SK-N-SH treated with all-trans-retinoic acid at 6 μM for 48 hours (cell line): ENCODE measurements around the gene C3orf70.

Experiments
- ATAC-seq: fragments of 200-7000 bp; cut with Tn5 transposase; 3 replicates; pipeline ENCODE4 v1.9.1; 2020; ENCODE audit warnings: mild to moderate bottlenecking, moderate library complexity
- ARNTL ChIP-seq: fragments of 450-650 bp; formaldehyde crosslinking; IDR thresholded peaks from 2 replicates; pipeline ENCODE4 v1.5.0; 2020; ENCODE audit warnings: low read depth, mild to moderate bottlenecking, moderate library complexity, borderline replicate concordance
- BACH2 ChIP-seq: fragments of 250-450 bp; sonication (Bioruptor Pico); IDR thresholded peaks from 2 replicates; pipeline ENCODE4 v1.9.0; 2021; ENCODE audit warnings: mild to moderate bottlenecking, borderline replicate concordance
- CSDC2 ChIP-seq: fragments of 250-450 bp; sonication (Bioruptor Pico); IDR thresholded peaks from 2 replicates; pipeline ENCODE4 v1.5.0; 2020; ENCODE audit warnings: mild to moderate bottlenecking, moderate library complexity
- ESRRG ChIP-seq: fragments of 250-450 bp; sonication (Bioruptor Pico); IDR thresholded peaks from 2 replicates; pipeline ENCODE4 v1.6.1; 2021; ENCODE audit warnings: mild to moderate bottlenecking
- GLIS3 ChIP-seq: fragments of 250-450 bp; sonication (Bioruptor Pico); IDR thresholded peaks from 2 replicates; pipeline ENCODE4 v1.5.0; 2020; ENCODE audit warnings: mild to moderate bottlenecking, moderate library complexity
- ISL1 ChIP-seq: fragments of 250-450 bp; sonication (Bioruptor Pico); IDR thresholded peaks from 2 replicates; pipeline ENCODE4 v2.1.2; 2022; ENCODE audit warnings: mild to moderate bottlenecking, moderate library complexity
- OSR1 ChIP-seq: fragments of 250-450 bp; sonication (Bioruptor Pico); IDR thresholded peaks from 2 replicates; pipeline ENCODE4 v1.8.0; 2022; ENCODE audit warnings: moderate library complexity, mild to moderate bottlenecking, inconsistent platforms
- PPARA ChIP-seq: fragments of 250-450 bp; sonication (Bioruptor Pico); IDR thresholded peaks from 2 replicates; pipeline ENCODE4 v1.5.0; 2020; ENCODE audit warnings: mild to moderate bottlenecking, borderline replicate concordance
- RARB ChIP-seq: fragments of 250-450 bp; sonication (Bioruptor Pico); IDR thresholded peaks from 2 replicates; pipeline ENCODE4 v1.8.0; 2021; ENCODE audit warnings: mild to moderate bottlenecking, moderate library complexity
- SNAI2 ChIP-seq: fragments of 250-450 bp; sonication (Bioruptor Pico); IDR thresholded peaks from 2 replicates; pipeline ENCODE4 v1.5.0; 2020; ENCODE audit warnings: mild to moderate bottlenecking, moderate library complexity
- TCF4 ChIP-seq: fragments of 250-450 bp; sonication (Bioruptor Pico); IDR thresholded peaks from 2 replicates; pipeline ENCODE4 v1.8.0; 2021; ENCODE audit warnings: mild to moderate bottlenecking, moderate library complexity, borderline replicate concordance
- ZC3H10 ChIP-seq: fragments of 250-450 bp; sonication (Bioruptor Pico); IDR thresholded peaks from 2 replicates; pipeline ENCODE4 v1.5.1; 2021; ENCODE audit warnings: mild to moderate bottlenecking, moderate library complexity
- ZFP30 ChIP-seq: fragments of 450-650 bp; formaldehyde crosslinking; IDR thresholded peaks from 2 replicates; pipeline ENCODE4 v1.5.0; 2022; ENCODE audit warnings: mild to moderate bottlenecking, moderate library complexity
- ZNF565 ChIP-seq: fragments of 450-650 bp; formaldehyde crosslinking; conservative IDR thresholded peaks from 2 replicates; pipeline ENCODE4 v1.5.0; 2020; ENCODE audit warnings: low read depth, mild to moderate bottlenecking, moderate library complexity
- ZNF70 ChIP-seq: fragments of 450-650 bp; formaldehyde crosslinking; IDR thresholded peaks from 2 replicates; pipeline ENCODE4 v1.5.0; 2020; ENCODE audit warnings: mild to moderate bottlenecking, moderate library complexity
- ZNF8 ChIP-seq: fragments of 450-650 bp; formaldehyde crosslinking; IDR thresholded peaks from 2 replicates; pipeline ENCODE4 v1.5.0; 2020; ENCODE audit warnings: mild to moderate bottlenecking, moderate library complexity
- TF ChIP-seq, protein P1 (sequence below): fragments of 250-450 bp; sonication (Bioruptor Pico); IDR thresholded peaks from 2 replicates; pipeline ENCODE4 v1.8.0; 2020; ENCODE audit warnings: mild to moderate bottlenecking, moderate library complexity, borderline replicate concordance
- TF ChIP-seq, protein P2 (sequence below): fragments of 250-450 bp; sonication (Bioruptor Pico); IDR thresholded peaks from 2 replicates; pipeline ENCODE4 v1.5.1; 2021; ENCODE audit warnings: mild to moderate bottlenecking, moderate library complexity
- TF ChIP-seq, protein P3 (sequence below): fragments of 250-450 bp; sonication (Bioruptor Pico); IDR thresholded peaks from 2 replicates; pipeline ENCODE4 v1.8.0; 2021; ENCODE audit warnings: low read depth, mild to moderate bottlenecking, moderate library complexity, borderline replicate concordance
- TF ChIP-seq, protein P4 (sequence below): fragments of 250-450 bp; sonication (Bioruptor Pico); IDR thresholded peaks from 2 replicates; pipeline ENCODE4 v1.5.0; 2020; ENCODE audit warnings: mild to moderate bottlenecking, moderate library complexity
- TF ChIP-seq, protein P5 (sequence below): fragments of 250-450 bp; sonication (Bioruptor Pico); IDR thresholded peaks from 2 replicates; pipeline ENCODE4 v1.5.1; 2020; ENCODE audit warnings: low read depth, mild to moderate bottlenecking, moderate library complexity

The C3orf70 gene

GRCh38 chr3:185066251-185066650, 86.6 kb downstream of the C3orf70 start:
- ATAC-seq, result no peak
- TF ChIP-seq TCF4, result no peak
- no peak for TF ChIP-seq ZNF8 (CRISPR knock-in tag)
- no peak for TF ChIP-seq RARB
- TF ChIP-seq, protein P1, sequence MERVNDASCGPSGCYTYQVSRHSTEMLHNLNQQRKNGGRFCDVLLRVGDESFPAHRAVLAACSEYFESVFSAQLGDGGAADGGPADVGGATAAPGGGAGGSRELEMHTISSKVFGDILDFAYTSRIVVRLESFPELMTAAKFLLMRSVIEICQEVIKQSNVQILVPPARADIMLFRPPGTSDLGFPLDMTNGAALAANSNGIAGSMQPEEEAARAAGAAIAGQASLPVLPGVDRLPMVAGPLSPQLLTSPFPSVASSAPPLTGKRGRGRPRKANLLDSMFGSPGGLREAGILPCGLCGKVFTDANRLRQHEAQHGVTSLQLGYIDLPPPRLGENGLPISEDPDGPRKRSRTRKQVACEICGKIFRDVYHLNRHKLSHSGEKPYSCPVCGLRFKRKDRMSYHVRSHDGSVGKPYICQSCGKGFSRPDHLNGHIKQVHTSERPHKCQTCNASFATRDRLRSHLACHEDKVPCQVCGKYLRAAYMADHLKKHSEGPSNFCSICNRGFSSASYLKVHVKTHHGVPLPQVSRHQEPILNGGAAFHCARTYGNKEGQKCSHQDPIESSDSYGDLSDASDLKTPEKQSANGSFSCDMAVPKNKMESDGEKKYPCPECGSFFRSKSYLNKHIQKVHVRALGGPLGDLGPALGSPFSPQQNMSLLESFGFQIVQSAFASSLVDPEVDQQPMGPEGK (CRISPR knock-in tag), result no peak
- no peak for TF ChIP-seq ARNTL (CRISPR knock-in tag)
- TF ChIP-seq, protein P2, sequence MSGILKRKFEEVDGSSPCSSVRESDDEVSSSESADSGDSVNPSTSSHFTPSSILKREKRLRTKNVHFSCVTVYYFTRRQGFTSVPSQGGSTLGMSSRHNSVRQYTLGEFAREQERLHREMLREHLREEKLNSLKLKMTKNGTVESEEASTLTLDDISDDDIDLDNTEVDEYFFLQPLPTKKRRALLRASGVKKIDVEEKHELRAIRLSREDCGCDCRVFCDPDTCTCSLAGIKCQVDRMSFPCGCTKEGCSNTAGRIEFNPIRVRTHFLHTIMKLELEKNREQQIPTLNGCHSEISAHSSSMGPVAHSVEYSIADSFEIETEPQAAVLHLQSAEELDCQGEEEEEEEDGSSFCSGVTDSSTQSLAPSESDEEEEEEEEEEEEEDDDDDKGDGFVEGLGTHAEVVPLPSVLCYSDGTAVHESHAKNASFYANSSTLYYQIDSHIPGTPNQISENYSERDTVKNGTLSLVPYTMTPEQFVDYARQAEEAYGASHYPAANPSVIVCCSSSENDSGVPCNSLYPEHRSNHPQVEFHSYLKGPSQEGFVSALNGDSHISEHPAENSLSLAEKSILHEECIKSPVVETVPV (CRISPR knock-in tag), result no peak
- TF ChIP-seq OSR1 (CRISPR knock-in tag), result no peak
- TF ChIP-seq CSDC2, result no peak
- TF ChIP-seq ZC3H10 (CRISPR knock-in tag), result no peak
- TF ChIP-seq, protein P3, sequence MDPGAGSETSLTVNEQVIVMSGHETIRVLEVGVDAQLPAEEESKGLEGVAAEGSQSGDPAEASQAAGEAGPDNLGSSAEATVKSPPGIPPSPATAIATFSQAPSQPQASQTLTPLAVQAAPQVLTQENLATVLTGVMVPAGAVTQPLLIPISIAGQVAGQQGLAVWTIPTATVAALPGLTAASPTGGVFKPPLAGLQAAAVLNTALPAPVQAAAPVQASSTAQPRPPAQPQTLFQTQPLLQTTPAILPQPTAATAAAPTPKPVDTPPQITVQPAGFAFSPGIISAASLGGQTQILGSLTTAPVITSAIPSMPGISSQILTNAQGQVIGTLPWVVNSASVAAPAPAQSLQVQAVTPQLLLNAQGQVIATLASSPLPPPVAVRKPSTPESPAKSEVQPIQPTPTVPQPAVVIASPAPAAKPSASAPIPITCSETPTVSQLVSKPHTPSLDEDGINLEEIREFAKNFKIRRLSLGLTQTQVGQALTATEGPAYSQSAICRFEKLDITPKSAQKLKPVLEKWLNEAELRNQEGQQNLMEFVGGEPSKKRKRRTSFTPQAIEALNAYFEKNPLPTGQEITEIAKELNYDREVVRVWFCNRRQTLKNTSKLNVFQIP (CRISPR knock-in tag), result no peak
- TF ChIP-seq PPARA (CRISPR knock-in tag), result no peak

DNA sequence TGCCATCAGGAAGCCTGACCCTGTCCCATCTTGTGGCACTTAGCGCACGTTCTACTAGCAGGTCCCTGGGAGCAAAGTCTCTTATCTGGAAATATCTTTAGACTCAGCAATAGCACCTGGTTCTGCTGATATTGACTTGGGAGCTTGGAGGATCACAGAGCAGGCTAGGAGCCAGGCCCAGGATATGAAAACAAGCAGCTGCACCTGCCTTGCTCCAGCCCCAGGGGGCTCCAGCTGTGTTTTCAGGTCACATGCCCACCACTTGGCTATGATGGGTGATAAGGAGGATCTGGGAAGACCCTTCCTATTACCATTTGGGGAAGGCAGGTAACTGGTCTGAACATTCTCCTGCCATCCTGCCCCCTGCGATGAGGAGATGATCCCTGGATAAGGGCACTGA, 87.8 kb downstream of the C3orf70 start:
- TF ChIP-seq ZNF70 (CRISPR knock-in tag) (no peak), PPARA (CRISPR knock-in tag) (no peak)
- TF ChIP-seq, protein P4, sequence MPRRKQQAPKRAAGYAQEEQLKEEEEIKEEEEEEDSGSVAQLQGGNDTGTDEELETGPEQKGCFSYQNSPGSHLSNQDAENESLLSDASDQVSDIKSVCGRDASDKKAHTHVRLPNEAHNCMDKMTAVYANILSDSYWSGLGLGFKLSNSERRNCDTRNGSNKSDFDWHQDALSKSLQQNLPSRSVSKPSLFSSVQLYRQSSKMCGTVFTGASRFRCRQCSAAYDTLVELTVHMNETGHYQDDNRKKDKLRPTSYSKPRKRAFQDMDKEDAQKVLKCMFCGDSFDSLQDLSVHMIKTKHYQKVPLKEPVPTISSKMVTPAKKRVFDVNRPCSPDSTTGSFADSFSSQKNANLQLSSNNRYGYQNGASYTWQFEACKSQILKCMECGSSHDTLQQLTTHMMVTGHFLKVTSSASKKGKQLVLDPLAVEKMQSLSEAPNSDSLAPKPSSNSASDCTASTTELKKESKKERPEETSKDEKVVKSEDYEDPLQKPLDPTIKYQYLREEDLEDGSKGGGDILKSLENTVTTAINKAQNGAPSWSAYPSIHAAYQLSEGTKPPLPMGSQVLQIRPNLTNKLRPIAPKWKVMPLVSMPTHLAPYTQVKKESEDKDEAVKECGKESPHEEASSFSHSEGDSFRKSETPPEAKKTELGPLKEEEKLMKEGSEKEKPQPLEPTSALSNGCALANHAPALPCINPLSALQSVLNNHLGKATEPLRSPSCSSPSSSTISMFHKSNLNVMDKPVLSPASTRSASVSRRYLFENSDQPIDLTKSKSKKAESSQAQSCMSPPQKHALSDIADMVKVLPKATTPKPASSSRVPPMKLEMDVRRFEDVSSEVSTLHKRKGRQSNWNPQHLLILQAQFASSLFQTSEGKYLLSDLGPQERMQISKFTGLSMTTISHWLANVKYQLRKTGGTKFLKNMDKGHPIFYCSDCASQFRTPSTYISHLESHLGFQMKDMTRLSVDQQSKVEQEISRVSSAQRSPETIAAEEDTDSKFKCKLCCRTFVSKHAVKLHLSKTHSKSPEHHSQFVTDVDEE (CRISPR knock-in tag), result no peak
- TF ChIP-seq, protein P2 (CRISPR knock-in tag), result no peak
- no peak for ATAC-seq

GRCh38 chr3:185063431-185063830, 89.4 kb downstream of the C3orf70 start:
- TF ChIP-seq ZNF565 (CRISPR knock-in tag) (no peak), ISL1 (CRISPR knock-in tag) (no peak), ZNF8 (CRISPR knock-in tag) (no peak), SNAI2 (CRISPR knock-in tag) (no peak), PPARA (CRISPR knock-in tag) (no peak), GLIS3 (CRISPR knock-in tag) (no peak), BACH2 (CRISPR knock-in tag) (no peak), TCF4 (no peak), ZFP30 (no peak), ARNTL (CRISPR knock-in tag) (no peak), ESRRG (CRISPR knock-in tag) (no peak)
- TF ChIP-seq, protein P3 (CRISPR knock-in tag), result no peak
- TF ChIP-seq, protein P1 (CRISPR knock-in tag), result no peak
- TF ChIP-seq, protein P5, sequence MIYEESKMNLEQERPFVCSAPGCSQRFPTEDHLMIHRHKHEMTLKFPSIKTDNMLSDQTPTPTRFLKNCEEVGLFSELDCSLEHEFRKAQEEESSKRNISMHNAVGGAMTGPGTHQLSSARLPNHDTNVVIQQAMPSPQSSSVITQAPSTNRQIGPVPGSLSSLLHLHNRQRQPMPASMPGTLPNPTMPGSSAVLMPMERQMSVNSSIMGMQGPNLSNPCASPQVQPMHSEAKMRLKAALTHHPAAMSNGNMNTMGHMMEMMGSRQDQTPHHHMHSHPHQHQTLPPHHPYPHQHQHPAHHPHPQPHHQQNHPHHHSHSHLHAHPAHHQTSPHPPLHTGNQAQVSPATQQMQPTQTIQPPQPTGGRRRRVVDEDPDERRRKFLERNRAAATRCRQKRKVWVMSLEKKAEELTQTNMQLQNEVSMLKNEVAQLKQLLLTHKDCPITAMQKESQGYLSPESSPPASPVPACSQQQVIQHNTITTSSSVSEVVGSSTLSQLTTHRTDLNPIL (CRISPR knock-in tag), result no peak
- ATAC-seq, result no peak
